Measurements from ENCODE around the gene STK40. TPM values are rescaled to one million over a fixed set of nuclear protein-coding genes. Genes with fewer than 3 reads are reported as not detected.

Gene STK40
- total RNA-seq, 1 experiment from 2014 or later = 26.2 TPM

GRCh38 chr1:36419140-36419539, 33.4 kb upstream of the STK40 start:
- WGBS (ENCODE audit: extremely low coverage, insufficient read length, low lambda C conversion rate) = no CpG with 5 or more reads among the region's 3 CpGs
- no peak overlapping the region for H2AK5ac ChIP-seq (ENCODE audit: insufficient read length, low read length)

More at GRCh38 chr1:36419140-36419539, 33.4 kb upstream of the STK40 start:
- H3K23me2 ChIP-seq (ENCODE audit: insufficient read length, low read depth, low read length, poor library complexity, severe bottlenecking) = peaks cover 2% of the 10 kb centered on the region
- no peaks in the 10 kb centered on the region for H3K27me3 ChIP-seq (ENCODE audit: insufficient read depth, low read length)
- no peak for TF ChIP-seq CTCF (conservative IDR thresholded peaks at IDR 0.05)
- no peak overlapping the region for H2BK5ac ChIP-seq (ENCODE audit: insufficient read length, low read length)
- H2AFZ ChIP-seq (ENCODE audit: low read length) = no peak overlapping the region
- no peak overlapping the region for H3K14ac ChIP-seq (ENCODE audit: insufficient read depth, low read length)
- no peak overlapping the region for H3K18ac ChIP-seq (ENCODE audit: insufficient read length, low read depth, low read length)
- no peak overlapping the region for H3K4ac ChIP-seq (ENCODE audit: low read depth, low read length)
- no peak for DNase-seq
- H3K56ac ChIP-seq (ENCODE audit: insufficient read length, low read depth, low read length) = no peak overlapping the region
- no peaks in the 10 kb centered on the region for H4K20me1 ChIP-seq (ENCODE audit: control insufficient read depth, insufficient read depth, insufficient read length)
- H4K91ac ChIP-seq (ENCODE audit: insufficient read length, low read depth, low read length) = no peak overlapping the region
- H3K79me1 ChIP-seq (ENCODE audit: insufficient read depth, low read depth, low read length, poor library complexity, severe bottlenecking) = no peaks in the 10 kb centered on the region
- Mint-ChIP-seq H3K4me1 (peaks cover 10 to 12% of the 10 kb centered on the region in 2 experiments), H3K4me3 (no peak overlapping the region), H3K27ac (no peak overlapping the region), H3K9me3 (no peaks in the 10 kb centered on the region; a peak in 1 of 5 replicates), H3K36me3 (ENCODE audit: insufficient read depth in 1 of 3, low read depth in 3 of 3) (peaks cover 0 to 3% (median 0%) of the 10 kb centered on the region in 3 experiments; a peak in 1 of 7 replicates), H3K27me3 (ENCODE audit: low read depth) (no peaks in the 10 kb centered on the region)
- no peak overlapping the region for H3K9ac ChIP-seq (ENCODE audit: extremely low read depth, insufficient read length, low read length)
- H3K4me2 ChIP-seq (ENCODE audit: insufficient read depth, insufficient read length, low read length) = no peak overlapping the region
- no peak overlapping the region for H3T11ph ChIP-seq (ENCODE audit: low read length)
- no peak overlapping the region for H2BK12ac ChIP-seq (ENCODE audit: insufficient read length, low read depth, low read length)
- no peak overlapping the region for H3K23ac ChIP-seq (ENCODE audit: insufficient read length, low read depth, low read length)
- H4K5ac ChIP-seq (ENCODE audit: insufficient read length, low read depth, low read length) = no peak overlapping the region
- no peak overlapping the region for H2BK120ac ChIP-seq (ENCODE audit: low read depth, low read length, poor library complexity, severe bottlenecking)
- H2BK15ac ChIP-seq (ENCODE audit: low read depth, low read length) = no peak overlapping the region
- H3K4me1 ChIP-seq (ENCODE audit: insufficient read depth, low read length) = no peaks in the 10 kb centered on the region
- no peak overlapping the region for H2BK20ac ChIP-seq (ENCODE audit: low read depth, low read length, poor library complexity, severe bottlenecking)
- H3K27ac ChIP-seq (ENCODE audit: insufficient read length, low read depth, low read length) = no peak overlapping the region
- no peaks in the 10 kb centered on the region for H3K79me2 ChIP-seq (ENCODE audit: insufficient read depth, low read length)
- no peak overlapping the region for H4K8ac ChIP-seq (replicated peaks; ENCODE audit: insufficient read length, low read depth, low read length)
- H3K9me3 ChIP-seq (ENCODE audit: control insufficient read depth, low read depth, low read length) = no peaks in the 10 kb centered on the region

Data from H9 (cell line).